G401.6 (cell line): ENCODE results near the gene GOLM1.

ENCODE experiments used
- FAIRE-seq: peaks from 2 replicates; lab custom pipeline; 2012; peaks lifted over from hg19 to GRCh38; lab: Jason Lieb, UNC

GOLM1 gene

GRCh38 chr9:86045654-86046053 is 53.7 kb downstream of the GOLM1 start:
- FAIRE-seq = no peak

- no peak for FAIRE-seq
Observed at GRCh38 chr9:86043999-86044398, 55.4 kb downstream of the GOLM1 start.

- no peak for FAIRE-seq
Observed at GRCh38 chr9:86043586-86043985, 55.8 kb downstream of the GOLM1 start.

GRCh38 chr9:86042199-86042978 is 57.0 kb downstream of the GOLM1 start:
- FAIRE-seq = no peak

GRCh38 chr9:86041311-86041741 is 58.0 kb downstream of the GOLM1 start:
- no peak for FAIRE-seq

- FAIRE-seq = no peak
Observed at GRCh38 chr9:86040861-86041155, 58.5 kb downstream of the GOLM1 start.

GRCh38 chr9:86039991-86040860 is 59.1 kb downstream of the GOLM1 start:
- FAIRE-seq = no peak

GRCh38 chr9:86036555-86036954 is 62.8 kb downstream of the GOLM1 start:
- FAIRE-seq = no peak

GRCh38 chr9:86035827-86036440 is 63.4 kb downstream of the GOLM1 start:
- no peak for FAIRE-seq

GRCh38 chr9:86034863-86035734 is 64.3 kb downstream of the GOLM1 start:
- no peak for FAIRE-seq

- FAIRE-seq = no peak
Observed at GRCh38 chr9:86027767-86028166, 71.6 kb downstream of the GOLM1 start.

GRCh38 chr9:86022687-86023266 is 76.6 kb downstream of the GOLM1 start:
- no peak for FAIRE-seq

GRCh38 chr9:86021166-86021565 is 78.2 kb downstream of the GOLM1 start:
- FAIRE-seq = no peak

- no peak for FAIRE-seq
Observed at GRCh38 chr9:86020731-86021130, 78.6 kb downstream of the GOLM1 start.

GRCh38 chr9:86009133-86009532 is 90.2 kb downstream of the GOLM1 start:
- FAIRE-seq = no peak

GRCh38 chr9:86005253-86005775 is 94.0 kb downstream of the GOLM1 start:
- FAIRE-seq = peak; percentile 40

GRCh38 chr9:85995599-85995998 is 103.8 kb downstream of the GOLM1 start:
- no peak for FAIRE-seq

GRCh38 chr9:85995097-85995496 is 104.3 kb downstream of the GOLM1 start:
- FAIRE-seq = peak; percentile 95

GRCh38 chr9:85994191-85994590 is 105.2 kb downstream of the GOLM1 start:
- no peak for FAIRE-seq

- no peak for FAIRE-seq
Observed at GRCh38 chr9:85987236-85987635, 112.1 kb downstream of the GOLM1 start.

GRCh38 chr9:85984457-85984856 is 114.9 kb downstream of the GOLM1 start:
- no peak for FAIRE-seq

GRCh38 chr9:85981369-85981768 is 118.0 kb downstream of the GOLM1 start:
- no peak for FAIRE-seq
